D721Med (cell line): ENCODE results near the gene ADCY10.
A peak's percentile ranks its signal among the peaks of the same experiment; 100 is the strongest.

ENCODE experiments used
- DNase-seq: peaks from one replicate; pipeline ENCODE4 v3.0.0; 2011; ENCODE audit warnings: low spot score; ENCODE audit not compliant: insufficient read length
- FAIRE-seq: peaks from 2 replicates; lab custom pipeline; 2011; peaks lifted over from hg19 to GRCh38; lab: Jason Lieb, UNC
- CTCF ChIP-seq: IDR thresholded peaks from 2 replicates; pipeline ENCODE4 v1.5.1; 2012; ENCODE audit warnings: mild to moderate bottlenecking, control low read depth; ENCODE audit not compliant: insufficient read depth; ENCODE audit errors: missing control alignments

The ADCY10 gene

GRCh38 chr1:167777269-167777650, 136.7 kb downstream of the ADCY10 start:
- no peak for TF ChIP-seq CTCF

GRCh38 chr1:167776616-167777268, 137.2 kb downstream of the ADCY10 start:
- TF ChIP-seq CTCF = no peak
- DNase-seq (no peak), FAIRE-seq (no peak)

More at GRCh38 chr1:167777269-167777650, 136.7 kb downstream of the ADCY10 start:
- FAIRE-seq = peak; percentile 38
- no peak for DNase-seq

- DNase-seq (no peak), FAIRE-seq (no peak)
- TF ChIP-seq CTCF = no peak
Observed at GRCh38 chr1:167776151-167776550, 137.8 kb downstream of the ADCY10 start.

GRCh38 chr1:167775178-167775577, 138.8 kb downstream of the ADCY10 start:
- FAIRE-seq = no peak
- DNase-seq = no peak
- TF ChIP-seq CTCF = no peak

GRCh38 chr1:167774710-167775109, 139.2 kb downstream of the ADCY10 start:
- no peak for TF ChIP-seq CTCF
- FAIRE-seq (peak; percentile 25), DNase-seq (no peak)

GRCh38 chr1:167773516-167773915, 140.4 kb downstream of the ADCY10 start:
- no peak for TF ChIP-seq CTCF
- DNase-seq (peak; percentile 41), FAIRE-seq (peak; percentile 76)

GRCh38 chr1:167772436-167772835, 141.5 kb downstream of the ADCY10 start:
- FAIRE-seq (no peak), DNase-seq (no peak)
- no peak for TF ChIP-seq CTCF
